ENCODE results near the gene SDF2.

SDF2 gene

GRCh38 chr17:28645576-28645939 is 16.1 kb downstream of the SDF2 start:
- DNase-seq (ENCODE audit: insufficient read length, low spot score) (no peak), FAIRE-seq (no peak)
- TF ChIP-seq CTCF (IDR thresholded peaks at IDR 0.05; ENCODE audit: insufficient read depth, missing control alignments) = no peak

GRCh38 chr17:28644787-28645575 is 16.7 kb downstream of the SDF2 start, which contains the start of gene BLTP2:
Gene BLTP2, minus strand, starts transcription at chr17:28645158. Its CDS starts 102 bp downstream, at chr17:28645056.
- no peak for TF ChIP-seq CTCF (IDR thresholded peaks at IDR 0.05; ENCODE audit: insufficient read depth, missing control alignments)
- DNase-seq (ENCODE audit: insufficient read length, low spot score) (peak; percentile 90), FAIRE-seq (no peak)

- TF ChIP-seq CTCF (IDR thresholded peaks at IDR 0.05; ENCODE audit: insufficient read depth, missing control alignments) = peak; percentile 22
- DNase-seq (ENCODE audit: insufficient read length, low spot score) = peak; percentile 40
- FAIRE-seq = no peak
Observed at GRCh38 chr17:28643983-28644786, 17.5 kb downstream of the SDF2 start.

- FAIRE-seq (no peak), DNase-seq (ENCODE audit: insufficient read length, low spot score) (no peak)
- TF ChIP-seq CTCF (IDR thresholded peaks at IDR 0.05; ENCODE audit: insufficient read depth, missing control alignments) = no peak
Observed at GRCh38 chr17:28641579-28641978, 20.1 kb downstream of the SDF2 start.

- no peak for TF ChIP-seq CTCF (IDR thresholded peaks at IDR 0.05; ENCODE audit: insufficient read depth, missing control alignments)
- no peak for DNase-seq (ENCODE audit: insufficient read length, low spot score)
- FAIRE-seq = no peak
Observed at GRCh38 chr17:28635506-28635905, 26.2 kb downstream of the SDF2 start.

- no peak for TF ChIP-seq CTCF (IDR thresholded peaks at IDR 0.05; ENCODE audit: insufficient read depth, missing control alignments)
- DNase-seq (ENCODE audit: insufficient read length, low spot score) (no peak), FAIRE-seq (no peak)
Observed at GRCh38 chr17:28634206-28634865, 27.4 kb downstream of the SDF2 start.

Data from D721Med (cell line).